Activated T-cell treated with anti-CD3 and anti-CD28 coated beads, Interleukin-2, amount 50 U/mL, for 48 hours (primary cell): Measurements from ENCODE around the gene TMEM150C.
"Not testable (repeated sequence)": the region's sequence is repeated elsewhere in the genome, so short reads cannot be mapped to it uniquely, and the experiment has no call there.

Experiments used
- DNase-seq, 2 experiments: peaks; one replicate each; pipeline ENCODE4 v3.0.0-alpha.2; 2020

Gene TMEM150C

GRCh38 chr4:82567444-82567843 is 5.7 kb upstream of the TMEM150C start:
- no peak for DNase-seq

DNA sequence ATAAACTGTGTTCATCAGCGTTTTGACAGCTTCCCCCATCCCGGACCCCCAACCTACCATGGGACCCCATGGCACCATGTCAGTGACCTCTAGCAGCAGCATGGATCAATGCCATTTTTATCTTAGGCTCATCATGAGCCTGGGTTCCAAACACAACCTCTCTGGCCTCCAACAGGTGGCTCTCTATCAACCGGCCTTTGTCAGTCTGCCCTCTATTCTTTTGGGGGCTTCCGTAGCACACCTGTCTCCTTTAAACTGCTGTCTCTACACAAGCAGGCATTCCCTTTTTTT is 721 bp upstream of the TMEM150C start:
- no peak for DNase-seq

- DNase-seq: peak in 1 of 2 experiments; percentile 21
Observed at GRCh38 chr4:82560853-82561785, 669 bp downstream of the TMEM150C start.

GRCh38 chr4:82559735-82560120 is 2.1 kb downstream of the TMEM150C start:
- no peak for DNase-seq

- not testable (repeated sequence) for DNase-seq
Observed at GRCh38 chr4:82559090-82559734, 2.6 kb downstream of the TMEM150C start.

- no peak for DNase-seq
Observed at GRCh38 chr4:82555276-82555675, 6.5 kb downstream of the TMEM150C start.

DNA sequence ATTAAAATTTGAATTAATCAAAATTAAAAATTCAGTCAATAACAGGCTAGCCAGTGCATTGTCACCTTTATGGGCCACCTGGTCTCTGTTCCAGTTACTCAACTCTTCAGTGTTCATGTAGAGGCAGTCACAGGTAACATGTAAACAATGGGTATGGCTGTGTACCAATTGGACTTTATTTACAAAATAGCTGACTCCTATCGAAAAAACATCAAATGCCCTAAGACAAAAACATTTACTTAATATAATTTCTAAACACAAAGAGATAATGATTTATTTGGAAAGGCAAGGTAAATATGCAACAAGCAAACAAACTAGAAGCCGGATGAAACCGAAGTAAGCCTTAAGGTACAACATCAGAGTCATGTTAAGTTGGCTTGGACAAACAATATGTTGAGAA is 8.8 kb downstream of the TMEM150C start:
- no peak for DNase-seq

DNA sequence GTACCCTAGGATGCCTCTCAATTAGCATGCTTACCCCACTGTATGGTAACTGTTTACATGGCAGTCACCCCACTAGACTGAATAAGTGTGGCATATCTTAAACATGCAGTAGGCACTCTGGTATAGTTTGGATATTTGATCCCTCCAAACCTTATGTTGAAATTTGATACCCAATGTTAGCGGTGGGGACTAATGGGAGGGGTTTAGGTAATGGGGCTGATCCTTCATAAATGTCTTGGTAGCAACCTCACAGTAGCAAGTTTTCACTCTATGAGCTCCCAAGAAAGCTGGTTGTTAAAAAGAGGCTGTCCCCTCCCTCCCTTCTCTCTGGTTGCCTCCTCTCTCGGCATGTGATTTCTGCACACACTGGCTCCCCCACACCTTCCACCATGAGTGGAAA is 10.1 kb downstream of the TMEM150C start:
- DNase-seq: no peak

DNA sequence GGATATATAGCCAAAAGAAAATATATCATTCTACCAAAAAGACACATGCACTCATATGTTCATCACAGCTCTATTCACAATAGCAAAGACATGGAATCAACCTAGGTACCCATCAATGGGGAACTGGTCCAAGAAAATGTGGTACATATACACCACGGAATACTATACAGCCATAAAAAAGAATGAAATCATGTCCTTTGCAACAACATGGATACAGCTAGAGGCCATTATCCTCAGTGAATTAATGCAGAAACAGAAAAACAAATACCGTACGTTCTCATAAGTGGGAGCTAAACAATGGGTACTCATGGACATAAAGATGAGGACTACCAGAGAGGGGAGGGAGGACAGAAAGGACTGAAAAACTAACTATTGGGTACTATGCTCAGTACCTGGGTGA is 13.9 kb downstream of the TMEM150C start:
- DNase-seq: not testable (repeated sequence)

GRCh38 chr4:82543131-82543530 is 18.7 kb downstream of the TMEM150C start:
- no peak for DNase-seq

- DNase-seq: no peak
Observed at GRCh38 chr4:82542642-82543041, 19.1 kb downstream of the TMEM150C start.

GRCh38 chr4:82529322-82529721 is 32.5 kb downstream of the TMEM150C start:
- DNase-seq: no peak

DNA sequence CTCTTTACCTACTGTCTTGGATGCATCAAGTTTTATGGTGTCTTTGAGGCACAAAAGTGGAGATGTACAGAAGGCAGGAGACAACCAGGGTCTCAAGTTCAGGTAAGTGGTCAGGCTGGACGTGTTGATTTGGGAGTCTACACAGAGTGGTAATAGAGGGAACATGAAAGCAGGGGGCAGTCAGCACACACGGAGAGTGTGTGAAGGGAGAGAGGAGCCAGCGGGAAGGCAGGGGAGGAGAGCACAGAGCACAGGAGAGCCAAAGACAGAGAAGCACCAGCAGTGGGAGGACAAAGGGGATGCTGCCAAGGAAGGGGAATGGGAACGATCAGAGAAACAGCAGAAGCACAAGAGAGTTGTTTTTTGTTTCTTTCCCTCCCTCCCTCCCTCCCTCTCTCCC is 32.9 kb downstream of the TMEM150C start:
- no peak for DNase-seq

- no peak for DNase-seq
Observed at GRCh38 chr4:82528074-82528473, 33.7 kb downstream of the TMEM150C start.

DNA sequence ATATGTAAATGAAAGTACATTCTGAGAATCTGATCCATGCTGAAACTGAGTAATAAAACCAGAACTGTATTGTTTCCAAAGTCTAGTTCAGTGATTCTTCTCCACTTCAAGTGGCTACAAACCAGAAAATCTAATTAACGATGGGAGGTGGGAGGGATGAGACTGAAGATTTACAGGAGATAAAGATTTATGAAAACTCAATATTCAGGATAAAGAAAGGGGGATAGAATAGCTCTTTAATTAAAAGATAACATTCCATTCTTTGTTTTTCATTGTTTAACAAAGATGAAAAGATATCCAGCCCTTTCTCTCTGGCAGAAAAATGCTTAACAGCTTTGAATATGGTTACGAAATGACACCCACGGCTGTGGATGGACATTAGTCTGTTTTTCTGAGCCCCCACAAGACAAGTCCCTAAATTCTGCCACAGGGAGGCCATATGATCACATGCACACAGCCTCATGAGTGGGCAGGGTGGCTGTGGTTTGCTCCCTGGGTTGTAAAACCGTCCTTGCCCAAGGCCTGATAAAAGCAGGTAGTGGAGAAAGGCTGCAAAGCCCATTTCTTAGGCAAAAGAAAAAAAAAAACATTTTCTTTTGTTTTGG is 36.4 kb downstream of the TMEM150C start:
- no peak for DNase-seq

DNA sequence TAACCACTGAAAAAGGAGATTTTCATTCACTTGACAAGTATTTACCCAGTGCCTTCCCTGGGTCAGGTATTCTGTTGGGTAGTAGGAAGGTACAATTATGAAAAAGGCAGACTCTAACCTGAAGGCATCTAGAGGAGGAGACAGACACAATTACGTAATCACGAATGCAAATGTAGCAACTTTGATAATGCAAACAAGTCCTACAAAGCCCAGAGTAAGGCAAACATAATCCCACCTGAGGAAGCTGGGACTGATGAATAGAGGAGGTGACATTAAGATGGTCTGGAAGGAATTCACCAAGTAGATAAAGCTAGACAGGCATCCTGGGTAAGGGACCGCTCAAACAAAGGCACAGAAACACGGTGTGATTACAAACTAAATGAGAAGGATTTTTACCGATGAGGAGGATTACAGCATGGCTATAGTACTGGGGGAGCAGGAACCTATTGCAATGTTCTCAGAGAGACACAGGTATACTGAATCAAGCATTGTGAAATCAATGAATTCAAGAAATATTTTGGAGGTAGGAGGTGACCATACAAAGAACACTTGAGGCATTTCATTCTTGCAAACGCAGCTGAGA is 37.1 kb downstream of the TMEM150C start:
- DNase-seq: no peak

DNA sequence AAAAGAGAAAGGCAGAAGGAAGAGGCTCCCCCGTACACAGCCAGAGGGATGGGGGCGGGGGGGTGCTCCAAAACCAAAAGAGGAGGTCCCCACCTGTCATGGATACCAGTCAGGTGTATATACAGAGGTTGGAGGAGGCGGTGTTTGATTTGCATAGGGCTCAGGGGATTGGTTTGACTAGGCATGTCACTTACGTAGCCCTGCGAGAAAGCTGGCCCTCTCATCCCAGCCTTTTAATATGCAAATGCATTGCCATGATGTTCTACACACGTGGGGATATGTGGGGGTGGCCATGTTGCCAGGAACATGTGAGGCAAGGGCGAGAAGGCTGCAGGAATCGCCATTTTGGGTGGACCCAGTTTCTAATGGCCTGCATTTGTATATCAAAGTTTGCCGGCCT is 38.6 kb downstream of the TMEM150C start:
- DNase-seq: no peak

DNA sequence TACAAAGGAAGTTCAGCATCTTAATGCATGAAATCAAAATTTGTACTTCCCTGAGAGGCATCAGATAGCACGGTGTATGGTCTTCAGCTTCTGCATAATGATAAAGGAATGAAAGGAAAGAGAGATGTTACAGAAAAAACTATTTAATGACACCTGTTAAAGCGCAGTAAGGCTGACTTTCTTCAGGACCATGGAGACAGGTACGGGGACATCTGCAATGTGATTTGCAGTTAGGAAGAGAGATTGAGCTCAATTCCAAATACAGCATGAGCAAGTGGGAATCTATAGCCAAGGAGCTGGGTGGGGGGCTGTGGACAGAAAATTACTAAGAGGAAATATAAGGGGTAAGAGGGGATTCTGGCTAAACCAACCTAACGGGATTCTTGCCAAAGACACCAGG is 39.3 kb downstream of the TMEM150C start:
- no peak for DNase-seq

DNA sequence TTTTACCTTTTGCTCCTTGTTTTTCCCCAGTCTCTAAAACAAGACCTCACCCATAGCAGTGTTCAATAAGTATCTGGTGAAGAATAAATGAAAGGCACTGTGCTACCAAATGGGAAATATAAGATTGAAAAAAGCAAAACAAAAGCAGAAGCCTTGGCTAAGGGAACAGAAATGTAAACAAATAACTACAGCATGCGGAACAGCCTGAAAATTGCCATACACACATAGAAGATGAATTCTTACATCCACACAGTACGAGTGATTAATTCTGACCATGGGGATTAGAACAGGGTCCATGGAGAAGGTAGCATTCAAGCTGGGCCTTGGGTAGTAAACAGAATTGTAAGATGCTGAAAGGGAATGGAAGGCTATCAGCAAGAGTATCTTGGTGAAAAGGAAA is 40.5 kb downstream of the TMEM150C start:
- no peak for DNase-seq

GRCh38 chr4:82519776-82520175 is 42.0 kb downstream of the TMEM150C start:
- no peak for DNase-seq

DNA sequence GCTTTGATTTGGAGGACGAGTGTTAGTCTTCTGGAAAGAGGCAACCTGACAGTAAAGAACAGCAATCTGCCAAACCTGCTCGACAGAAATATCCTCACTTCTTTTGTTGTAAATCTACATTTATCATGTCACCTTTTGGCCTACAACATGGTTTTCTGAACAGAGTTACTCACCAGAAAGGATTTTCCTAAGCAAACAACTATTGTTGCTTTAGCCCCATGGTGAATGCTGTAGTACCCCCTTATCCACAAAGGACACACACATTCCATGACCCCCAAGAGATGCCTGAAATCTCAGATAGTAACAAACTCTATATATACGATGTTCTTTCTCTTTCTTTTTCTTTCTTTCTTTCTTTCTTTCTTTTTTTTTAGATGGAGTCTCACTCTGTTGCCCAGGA is 42.7 kb downstream of the TMEM150C start:
- DNase-seq: no peak

GRCh38 chr4:82517043-82517442 is 44.7 kb downstream of the TMEM150C start:
- no peak for DNase-seq

DNA sequence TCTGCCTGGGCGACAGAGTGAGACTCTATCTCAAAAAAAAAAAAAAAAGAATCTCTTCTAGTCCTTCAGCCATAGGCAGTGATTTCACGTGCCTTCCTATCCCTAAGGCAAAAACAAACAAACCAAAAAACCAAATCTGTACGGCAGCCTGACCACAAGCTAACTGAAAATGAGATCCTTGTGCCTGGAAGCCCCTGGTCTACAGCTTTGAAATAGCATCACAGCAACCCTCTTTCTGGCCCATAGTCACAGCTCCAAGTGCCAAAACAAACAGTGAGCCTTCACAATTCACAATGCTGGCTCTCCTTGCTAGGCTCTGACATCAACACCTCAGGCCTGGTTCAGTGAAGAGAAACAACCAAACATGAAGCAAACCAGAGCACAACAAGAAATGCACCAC is 46.1 kb downstream of the TMEM150C start:
- no peak for DNase-seq

DNA sequence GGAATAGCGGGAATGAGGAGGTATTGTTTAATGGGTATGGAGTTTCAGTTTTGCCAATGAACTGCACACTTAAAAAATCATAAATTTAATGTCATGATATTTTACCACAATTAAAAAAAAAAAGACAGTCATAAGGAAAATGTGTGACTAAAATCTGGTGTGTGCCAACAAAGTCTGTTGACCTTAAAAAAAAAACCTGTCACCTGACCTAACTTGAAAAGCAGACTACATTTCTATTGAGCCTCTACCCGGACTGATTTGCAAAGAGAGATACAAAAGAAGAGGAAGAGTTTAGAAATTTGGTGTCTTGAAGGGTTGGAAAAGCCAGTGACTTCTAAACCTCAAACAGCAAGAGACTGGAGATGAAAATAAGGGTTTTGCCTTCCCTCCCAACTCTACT is 48.4 kb downstream of the TMEM150C start:
- DNase-seq: no peak
